Measurements from ENCODE around the gene HOXA4. TPM values are rescaled to one million over a fixed set of nuclear protein-coding genes. Genes with fewer than 3 reads are reported as not detected.

The HOXA4 gene
- polyA plus RNA-seq, 10 donors, result 12.7 to 34.5 (median 26.5) TPM

- peak; percentile 49 to 90 (median 79) for DNase-seq
These were observed 33.6 kb downstream of the HOXA4 start for GRCh38 chr7:27096768-27097514.

- DNase-seq, result peak; percentile 87 to 93 (median 90)
These were observed 34.4 kb downstream of the HOXA4 start, which contains the start of gene HOXA1 for GRCh38 chr7:27095897-27096767. Gene HOXA1 (minus strand): TSS chr7:27096000. CDS start chr7:27095912, 88 bp downstream.

DNA sequence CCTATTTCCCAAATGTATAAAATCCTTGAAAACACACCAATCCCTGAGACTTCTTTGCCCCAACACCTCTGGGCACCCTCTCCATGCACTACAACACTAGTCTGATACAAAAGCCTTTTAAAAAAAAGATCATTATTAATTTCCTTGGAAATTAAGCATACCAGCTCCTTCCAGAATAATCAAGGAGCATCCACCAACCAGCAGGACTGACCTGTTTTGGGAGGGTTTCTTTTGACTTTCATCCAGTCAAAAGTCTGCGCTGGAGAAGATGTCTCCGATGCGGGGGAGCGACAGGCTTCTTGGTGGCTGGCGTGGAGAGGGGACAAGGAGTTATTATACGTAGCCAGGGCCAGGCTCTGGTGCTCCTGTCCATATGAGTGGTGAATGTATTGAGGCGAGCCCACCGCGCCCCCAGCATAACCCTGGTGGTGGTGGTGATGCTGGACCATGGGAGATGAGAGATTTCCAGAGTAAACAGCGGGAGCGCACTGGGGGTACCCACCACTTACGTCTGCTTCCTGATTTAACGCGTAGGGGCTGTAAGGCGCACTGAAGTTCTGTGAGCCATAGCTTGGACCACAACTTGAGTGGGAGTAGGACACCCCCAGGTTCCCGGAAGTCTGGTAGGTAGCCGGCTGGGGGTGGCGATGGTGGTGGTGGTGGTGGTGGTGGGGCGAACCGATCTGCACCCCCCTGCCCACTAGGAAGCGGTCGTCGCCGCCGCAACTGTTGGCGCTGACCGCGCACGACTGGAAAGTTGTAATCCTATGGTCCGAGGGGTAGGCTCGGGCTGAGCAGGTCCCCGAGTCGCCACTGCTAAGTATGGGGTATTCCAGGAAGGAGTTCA is 35.3 kb downstream of the HOXA4 start:
- DNase-seq, result no peak

DNA sequence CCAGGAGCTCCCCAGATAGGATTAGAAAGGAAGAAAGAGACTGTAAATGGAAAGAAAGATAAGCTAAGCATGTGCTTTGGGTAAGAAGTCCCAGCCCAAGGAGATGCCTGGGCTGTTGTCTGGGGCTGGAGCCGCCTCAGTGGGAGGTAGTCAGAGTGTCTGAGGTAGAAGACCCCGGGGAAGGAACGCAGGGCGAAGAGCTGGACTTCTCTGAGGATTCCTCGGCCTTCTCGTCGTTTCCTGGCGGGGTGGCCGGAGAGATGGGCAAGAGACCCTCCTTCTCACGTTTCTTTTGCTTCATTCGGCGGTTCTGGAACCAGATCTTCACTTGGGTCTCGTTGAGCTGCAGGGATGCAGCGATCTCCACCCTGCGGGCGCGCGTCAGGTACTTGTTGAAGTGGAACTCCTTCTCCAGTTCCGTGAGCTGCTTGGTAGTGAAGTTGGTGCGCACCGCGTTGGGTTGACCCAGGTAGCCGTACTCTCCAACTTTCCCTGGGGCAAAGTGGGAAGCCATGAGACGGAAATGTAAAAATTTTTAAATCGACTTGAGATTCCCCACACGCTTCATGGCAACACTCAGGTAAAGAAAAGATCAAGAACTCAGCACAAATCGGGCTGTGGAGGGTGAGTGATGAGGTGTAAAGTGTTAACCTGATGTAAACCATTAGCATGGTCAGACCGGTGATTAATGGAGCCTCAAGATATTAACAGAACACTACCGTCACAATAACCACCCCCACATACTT is 36.1 kb downstream of the HOXA4 start:
- DNase-seq, result peak in 1 of 3 donors; percentile 3

GRCh38 chr7:27093184-27093895 is 37.2 kb downstream of the HOXA4 start:
- DNase-seq, result no peak

DNA sequence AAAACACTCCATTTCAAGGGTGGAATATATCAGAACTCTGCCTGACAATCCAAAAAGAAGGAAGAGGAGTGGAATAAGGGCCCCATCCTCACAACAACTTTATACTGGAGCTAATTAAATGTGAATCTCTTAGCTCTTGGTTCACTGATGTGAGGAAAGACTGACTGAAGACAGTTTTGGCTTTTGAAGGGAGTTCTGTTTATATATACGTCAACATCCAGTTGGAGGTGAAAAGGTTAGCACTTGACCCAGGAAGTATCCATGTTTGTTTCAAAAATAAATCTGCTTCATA is 37.8 kb downstream of the HOXA4 start:
- no peak for DNase-seq

- DNase-seq, result no peak
These were observed 38.4 kb downstream of the HOXA4 start for GRCh38 chr7:27091941-27092818.

GRCh38 chr7:27091105-27091504 is 39.5 kb downstream of the HOXA4 start:
- peak in 1 of 3 donors; percentile 7 for DNase-seq

- peak in 1 of 3 donors; percentile 64 for DNase-seq
These were observed 42.3 kb downstream of the HOXA4 start for GRCh38 chr7:27088002-27088922.

DNA sequence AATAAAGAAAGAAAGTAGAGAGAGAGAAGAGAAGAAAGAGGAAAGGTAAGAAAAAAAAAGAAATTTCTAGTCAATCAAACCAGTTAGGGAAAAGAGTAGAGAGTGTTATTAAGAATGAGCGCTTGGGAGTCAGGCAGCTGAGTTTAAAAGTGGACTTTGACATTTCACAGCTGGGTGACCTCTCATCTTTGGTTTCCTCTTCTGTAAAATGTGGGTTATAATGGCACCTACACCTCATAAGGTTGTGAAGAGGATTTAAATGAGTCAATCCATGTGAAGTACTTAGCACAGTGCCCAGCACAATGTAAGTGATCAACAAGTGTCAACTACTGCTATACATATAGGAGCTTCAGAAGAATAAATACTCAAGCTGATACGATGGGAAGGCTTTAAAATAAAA is 46.9 kb downstream of the HOXA4 start:
- no peak for DNase-seq

- DNase-seq, result no peak
These were observed 48.4 kb downstream of the HOXA4 start for GRCh38 chr7:27082171-27082570.

GRCh38 chr7:27080844-27081436 is 49.6 kb downstream of the HOXA4 start:
- no peak for DNase-seq

GRCh38 chr7:27079234-27079975 is 51.2 kb downstream of the HOXA4 start:
- no peak for DNase-seq

GRCh38 chr7:27078616-27079233 is 51.8 kb downstream of the HOXA4 start:
- DNase-seq, result no peak

Measured in muscle of back (tissue), 11 donors.